GM13977 (cell line): ENCODE data around the gene ZC3H15.

Experiments
- DNase-seq: peaks from one replicate; pipeline ENCODE4 v3.0.0; 2012; ENCODE audit warnings: low spot score
- CTCF ChIP-seq: IDR thresholded peaks from 2 replicates; pipeline ENCODE4 v1.5.1; 2012; ENCODE audit warnings: mild to moderate bottlenecking, control low read depth; ENCODE audit not compliant: insufficient read depth; ENCODE audit errors: extremely low read depth, missing control alignments
- in situ Hi-C: fragments of 300-500 bp; cut with MboI; formaldehyde crosslinking; loops from one replicate; pipeline ENCODE4 v1.12.0; 2022; ENCODE audit warnings: low sequenced_read_pairs, low pct_unique_long_range_greater_than_20kb, mixed read lengths, inconsistent platforms; ENCODE audit not compliant: unreplicated experiment

Gene ZC3H15

GRCh38 chr2:186486651-186487647, 889 bp downstream of the ZC3H15 start:
- DNase-seq, result no peak
- no peak for TF ChIP-seq CTCF
- in situ Hi-C loops, result no loop called here

- TF ChIP-seq CTCF, result no peak
- no peak for DNase-seq
- in situ Hi-C loops, result no loop called here
These were observed 7.6 kb downstream of the ZC3H15 start for GRCh38 chr2:186493564-186494085.

GRCh38 chr2:186496401-186496800, 10.3 kb downstream of the ZC3H15 start:
- no peak for DNase-seq
- TF ChIP-seq CTCF, result no peak
- in situ Hi-C loops, result no loop called here

GRCh38 chr2:186497928-186498327, 11.9 kb downstream of the ZC3H15 start:
- no peak for DNase-seq
- in situ Hi-C loops, result no loop called here
- no peak for TF ChIP-seq CTCF

GRCh38 chr2:186498834-186499233, 12.8 kb downstream of the ZC3H15 start:
- no peak for TF ChIP-seq CTCF
- in situ Hi-C loops, result no loop called here
- DNase-seq, result no peak

GRCh38 chr2:186503827-186504606, 18.0 kb downstream of the ZC3H15 start:
- peak; percentile 39 for TF ChIP-seq CTCF
- in situ Hi-C loops, result loop anchor here (10.0 kb wide), 1 partner anchor 131 kb away; no protein-coding TSS in a partner anchor
- no peak for DNase-seq
